Brain pericyte (primary cell): Measurements from ENCODE around the gene SMYD1.
A peak's percentile ranks its signal among the peaks of the same experiment; 100 is the strongest.
"Not testable (repeated sequence)": the region's sequence is repeated elsewhere in the genome, so short reads cannot be mapped to it uniquely, and the experiment has no call there.

ENCODE experiments used
- DNase-seq: peaks from one replicate; pipeline ENCODE4 v3.0.0-alpha.2; 2012; ENCODE audit warnings: low read depth, low spot score

SMYD1 gene

DNA sequence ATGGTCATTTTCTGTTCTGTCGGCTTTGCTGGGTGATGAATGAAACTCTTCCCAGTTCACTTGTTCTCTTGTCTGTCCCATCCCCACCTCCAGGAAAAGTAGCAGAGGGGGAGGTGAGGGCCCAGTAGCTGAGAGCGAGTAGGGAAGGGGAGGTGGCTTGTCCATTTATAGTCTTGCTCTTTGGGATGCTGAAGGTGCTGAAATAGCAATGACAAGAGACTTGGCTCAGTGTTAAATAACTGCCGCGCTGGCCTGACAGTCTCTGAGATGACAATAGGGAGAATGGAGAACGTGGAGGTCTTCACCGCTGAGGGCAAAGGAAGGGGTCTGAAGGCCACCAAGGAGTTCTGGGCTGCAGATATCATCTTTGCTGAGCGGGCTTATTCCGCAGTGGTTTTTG, at the start of gene SMYD1:
Gene SMYD1 (plus strand): TSS at position 228 of the 400 bp plus-strand sequence. CDS start 40 bp downstream, at position 268.
- DNase-seq, result no peak

DNA sequence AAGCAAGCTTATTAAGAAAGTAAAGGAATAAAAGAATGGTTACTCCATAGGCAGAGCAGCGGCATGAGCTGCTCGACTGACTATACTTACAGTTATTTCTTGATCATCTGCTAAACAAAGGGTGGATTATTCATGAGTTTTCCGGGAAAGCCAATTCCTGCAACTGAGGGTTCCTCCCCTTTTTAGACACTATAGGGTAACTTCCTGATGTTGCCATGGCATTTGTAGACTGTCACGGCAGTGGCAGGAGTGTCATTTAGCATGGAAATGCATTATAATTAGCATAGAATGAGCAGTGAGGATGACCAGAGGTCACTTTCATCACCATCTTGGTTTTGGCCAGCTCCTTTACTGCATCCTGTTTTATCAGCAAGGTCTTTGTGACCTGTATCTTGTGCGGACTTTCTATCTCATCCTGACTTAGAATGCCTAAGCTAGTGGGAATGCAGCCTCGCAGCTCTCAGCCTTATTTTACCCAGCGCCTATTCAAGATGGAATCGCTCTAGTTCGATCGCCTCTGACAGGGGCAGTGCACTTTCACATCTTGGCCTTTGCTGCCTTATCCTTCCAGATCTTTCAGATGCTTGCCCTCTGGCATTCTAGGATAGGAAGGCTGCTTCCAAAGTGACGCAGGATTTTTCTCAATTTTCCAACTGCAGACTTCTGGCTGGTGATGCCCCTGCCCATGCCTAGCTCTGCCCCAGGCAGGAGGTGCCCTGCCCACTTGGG, 49.4 kb upstream of the SMYD1 start:
- DNase-seq, result not testable (repeated sequence)

DNA sequence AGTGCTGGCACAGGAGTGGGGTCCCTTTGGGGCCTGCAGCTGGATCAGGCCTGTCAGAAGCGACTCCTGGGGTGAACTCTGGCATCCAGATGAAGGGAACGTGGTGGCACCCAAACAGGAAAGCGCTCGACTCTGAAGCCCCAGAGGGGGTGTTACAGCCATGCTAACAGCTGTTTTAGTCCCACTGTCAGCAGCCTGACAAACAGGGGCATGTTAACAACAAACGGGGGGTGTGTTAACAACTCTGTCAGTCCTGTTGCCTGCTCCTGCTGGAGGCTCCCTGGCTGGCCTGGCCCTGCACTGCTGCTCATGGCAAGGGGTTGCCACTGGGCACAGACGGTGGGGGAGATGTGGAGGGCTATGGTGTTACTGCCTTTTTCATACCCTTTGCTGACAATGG, 48.7 kb upstream of the SMYD1 start:
- DNase-seq, result no peak

DNA sequence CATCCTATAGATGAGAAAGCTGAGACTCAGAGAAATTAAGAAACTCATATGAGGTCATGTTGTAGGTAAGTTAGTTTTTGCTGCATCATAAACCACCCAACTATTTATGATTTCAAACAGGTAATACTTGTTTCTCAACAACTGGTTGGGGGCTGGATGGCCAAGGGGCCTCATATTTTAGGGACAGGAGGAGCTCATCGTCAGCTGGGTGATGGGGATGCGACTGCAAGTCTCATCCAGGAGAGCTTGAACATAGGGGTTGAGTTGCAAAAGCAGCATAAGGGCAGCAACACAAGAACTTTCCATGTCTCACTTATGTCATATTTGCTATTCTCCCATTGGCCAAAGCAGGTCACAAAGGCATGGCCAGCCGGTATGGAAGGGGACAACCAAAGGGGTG, 47.6 kb upstream of the SMYD1 start:
- no peak for DNase-seq

DNA sequence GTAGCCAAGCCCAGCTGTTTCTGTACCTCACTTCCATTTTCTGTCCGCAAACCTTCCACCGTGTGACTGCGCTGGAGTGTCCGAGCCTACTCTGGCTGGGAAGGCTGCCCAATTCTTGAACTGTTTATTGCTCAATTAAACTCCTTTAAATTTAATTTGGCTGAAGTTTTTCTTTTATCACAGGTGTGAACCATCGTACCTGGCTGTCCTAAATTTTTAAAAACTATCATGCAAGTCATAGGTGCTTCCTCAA, 45.0 kb upstream of the SMYD1 start:
- DNase-seq, result no peak

DNA sequence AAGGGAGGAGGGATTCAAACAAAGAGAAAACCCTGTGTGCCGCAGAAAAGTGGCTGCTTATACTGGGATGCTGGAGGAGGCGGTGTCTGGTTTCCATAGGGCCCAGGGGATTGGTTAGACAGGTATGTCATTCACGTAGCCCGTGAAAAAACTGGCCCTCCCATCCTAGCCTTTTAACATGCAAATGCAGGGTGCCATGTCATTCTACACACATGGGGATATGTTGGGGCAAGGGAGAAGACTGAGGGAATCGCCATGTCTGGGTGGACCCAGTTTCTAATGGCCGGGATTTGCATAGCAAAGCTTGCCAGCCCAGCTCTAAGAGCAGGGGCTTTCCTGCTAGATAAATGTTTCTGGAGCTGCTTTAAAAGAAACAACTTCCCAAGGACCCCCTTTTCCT, 43.1 kb upstream of the SMYD1 start:
- no peak for DNase-seq

DNA sequence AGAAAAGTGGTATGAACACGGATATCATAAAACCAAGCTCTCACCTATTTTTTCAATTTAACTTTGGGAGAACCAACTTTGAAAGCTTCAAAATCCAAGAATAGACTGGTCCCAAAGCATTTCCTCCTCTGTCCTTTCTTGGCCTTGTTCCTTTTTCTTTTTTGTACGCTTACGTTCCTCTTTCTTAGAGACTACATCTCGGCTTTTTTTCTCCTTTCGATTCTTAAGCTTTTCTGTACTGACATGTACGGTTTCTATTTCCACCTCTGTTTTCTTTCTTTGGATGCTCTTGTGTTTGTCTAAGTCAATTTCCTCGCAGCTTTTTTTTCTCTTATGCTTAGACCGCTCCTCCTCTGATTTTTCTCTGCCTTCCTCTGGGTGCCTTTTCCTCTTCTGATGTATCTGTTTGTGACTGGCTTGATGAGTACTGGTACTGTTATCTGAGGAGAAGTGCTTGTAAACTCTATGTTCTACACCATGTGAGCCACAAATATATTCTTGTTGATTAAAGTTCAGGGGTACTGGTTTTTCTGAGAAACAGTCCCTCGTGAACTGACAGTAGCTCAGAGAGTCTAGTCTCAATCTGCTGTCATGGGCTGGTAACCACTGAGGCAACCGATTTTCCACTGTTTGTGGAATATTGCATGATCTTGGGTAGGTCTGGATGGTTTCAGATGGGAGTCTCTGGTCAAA, 39.8 kb upstream of the SMYD1 start:
- DNase-seq, result no peak

DNA sequence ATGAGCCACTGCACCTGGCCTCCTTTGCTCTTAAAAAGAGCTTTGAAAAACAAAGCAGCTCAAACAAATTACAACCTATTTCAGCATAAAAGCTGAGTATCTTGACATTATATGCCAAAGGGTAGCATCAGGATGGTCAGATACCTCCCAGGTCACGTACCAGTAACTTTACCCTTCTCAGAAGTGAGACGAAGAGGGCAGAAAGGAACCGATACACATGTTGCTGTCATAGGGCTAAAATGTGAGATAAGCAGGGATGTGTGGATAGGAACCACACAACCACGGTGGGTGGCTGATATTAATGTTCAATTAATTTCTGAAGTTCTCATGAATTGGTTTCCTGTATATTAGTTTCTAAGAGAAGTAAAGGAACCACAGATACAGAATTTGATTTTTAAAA, 38.7 kb upstream of the SMYD1 start:
- DNase-seq, result no peak

DNA sequence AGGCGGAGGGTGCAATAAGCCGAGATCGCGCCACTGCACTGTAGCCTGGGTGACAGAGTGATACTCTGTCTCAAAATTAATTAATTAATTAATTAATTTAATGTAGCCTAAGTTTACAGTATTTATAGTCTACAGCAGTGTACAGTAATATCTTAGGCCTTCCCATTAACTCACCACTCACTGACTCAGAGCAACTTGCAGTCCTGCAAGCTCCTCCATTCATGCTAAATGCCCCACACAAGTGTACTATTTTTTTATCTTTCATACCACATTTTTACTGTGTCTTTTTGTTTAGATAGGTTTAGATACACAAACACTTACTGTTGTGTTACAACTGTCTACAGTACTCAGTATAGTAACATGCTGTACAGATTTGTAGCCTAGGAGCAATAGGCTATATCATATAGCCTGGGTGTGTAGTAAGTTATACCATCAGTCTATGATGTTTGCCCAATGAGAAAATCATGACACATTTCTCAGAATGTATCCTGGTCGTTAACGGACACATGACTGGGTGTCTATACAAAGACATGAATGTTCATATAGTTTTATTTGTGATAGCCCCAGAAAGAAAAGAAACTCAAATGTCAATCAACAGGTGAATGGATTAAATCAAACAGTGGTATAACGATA, 35.4 kb upstream of the SMYD1 start:
- no peak for DNase-seq

DNA sequence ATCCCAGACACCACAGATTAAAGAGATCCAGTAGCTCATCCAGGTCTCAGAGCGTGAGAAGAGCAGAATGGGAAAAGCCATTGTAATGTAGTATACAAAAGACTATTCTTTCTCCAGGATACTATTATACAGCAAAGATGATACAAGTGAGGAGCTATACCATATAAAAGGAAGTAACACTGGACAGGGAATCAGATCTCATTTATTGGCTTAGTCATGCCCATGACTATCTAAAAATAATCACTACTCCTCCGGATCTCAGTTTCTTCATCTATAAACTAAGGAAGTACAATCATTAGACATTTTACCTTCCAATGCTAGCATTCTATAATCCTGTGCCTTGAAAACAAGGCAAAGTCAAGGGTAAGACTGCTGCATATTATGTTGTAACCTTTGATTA, 31.4 kb upstream of the SMYD1 start:
- no peak for DNase-seq

DNA sequence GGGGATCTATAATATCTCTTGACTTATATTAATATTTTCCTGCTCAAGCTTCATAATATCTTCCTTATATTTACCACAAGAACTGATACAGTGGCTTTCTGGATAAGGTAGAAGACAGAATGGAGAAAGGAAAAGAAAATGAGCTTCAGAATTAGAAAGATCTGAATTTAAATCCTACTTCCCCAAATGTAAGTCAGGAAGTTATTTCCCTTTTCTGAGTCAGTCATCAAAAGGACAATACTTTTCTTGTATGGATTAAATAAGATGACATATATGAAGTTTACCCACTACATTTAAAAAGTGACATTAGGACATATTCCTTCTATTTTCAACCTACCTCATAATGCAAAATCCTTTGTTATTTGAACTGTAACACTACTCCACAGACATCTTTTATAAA, 31.0 kb upstream of the SMYD1 start:
- no peak for DNase-seq

DNA sequence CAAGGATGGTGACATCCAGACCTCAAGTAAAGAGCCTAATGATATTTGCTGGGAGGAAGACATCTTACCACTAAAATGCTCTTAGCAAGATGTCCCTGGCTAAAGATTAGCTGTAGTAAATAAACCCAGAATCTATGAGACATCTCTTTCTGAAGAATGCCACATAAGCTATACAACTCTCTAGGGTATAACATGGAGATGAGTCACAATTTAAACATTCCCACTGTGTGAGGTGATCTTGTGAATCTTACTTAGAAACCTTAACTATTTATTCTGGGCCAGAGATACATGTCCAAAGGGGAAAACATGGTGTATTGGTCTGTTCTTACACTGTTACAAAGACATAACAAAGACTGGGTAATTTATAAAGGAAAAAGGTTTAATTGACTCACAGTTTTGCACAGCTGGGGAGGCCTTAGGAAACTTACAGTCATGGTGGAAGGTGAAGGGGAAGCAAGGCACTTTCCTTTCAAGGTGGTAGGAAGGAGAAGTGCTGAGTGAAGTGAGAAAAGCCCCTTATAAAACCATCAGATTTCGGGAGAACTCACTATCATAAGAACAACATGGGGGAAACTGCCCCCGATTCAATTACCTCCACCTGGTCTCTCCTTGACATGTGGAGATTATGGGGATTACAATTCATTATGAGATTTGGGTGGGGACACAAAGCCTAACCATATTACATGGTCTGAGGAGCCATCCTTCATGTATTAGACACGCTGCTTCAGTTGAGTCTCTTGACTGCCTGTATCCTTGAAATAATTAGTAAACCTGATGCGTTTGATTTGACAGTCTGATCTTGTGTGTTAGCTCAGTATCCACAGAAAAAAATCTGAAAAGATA, 29.1 kb upstream of the SMYD1 start:
- DNase-seq, result peak; percentile 68

DNA sequence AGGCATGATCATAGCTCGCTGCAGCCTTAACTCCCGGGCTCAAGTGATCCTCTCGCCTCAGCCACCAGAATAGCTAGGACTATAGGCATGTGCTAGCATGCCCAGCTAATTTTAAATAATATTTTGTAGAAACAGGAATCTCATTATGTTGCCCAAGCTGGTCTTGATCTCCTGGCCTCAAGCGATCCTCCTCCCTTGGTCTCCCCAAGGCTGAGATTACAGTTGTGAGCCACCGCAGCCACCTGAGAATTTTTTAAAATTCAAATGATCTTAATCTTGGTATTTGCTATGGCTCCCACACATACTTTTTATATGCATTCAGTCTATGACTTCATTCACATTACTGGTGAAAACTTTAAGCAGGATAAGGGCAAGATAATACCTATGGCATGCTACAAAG, 25.1 kb upstream of the SMYD1 start:
- no peak for DNase-seq

DNA sequence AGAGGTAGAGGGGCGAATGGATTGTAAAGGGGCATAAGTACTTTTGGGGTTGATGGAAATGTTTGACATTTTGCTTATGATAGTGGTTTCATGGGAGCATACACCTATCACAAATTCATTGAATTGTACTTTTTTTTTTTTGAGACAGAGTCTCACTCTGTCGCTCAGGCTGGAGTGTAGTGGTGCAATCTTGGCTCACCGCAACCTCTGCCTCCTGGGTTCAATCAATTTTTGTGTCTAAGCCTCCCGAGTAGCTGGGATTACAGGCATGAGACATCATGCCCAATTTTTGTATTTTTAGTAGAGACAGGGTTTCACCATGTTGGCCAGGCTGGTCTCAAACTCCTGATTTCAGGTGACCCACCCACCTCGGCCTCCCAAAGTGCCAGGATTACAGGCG, 22.1 kb upstream of the SMYD1 start:
- DNase-seq, result not testable (repeated sequence)

DNA sequence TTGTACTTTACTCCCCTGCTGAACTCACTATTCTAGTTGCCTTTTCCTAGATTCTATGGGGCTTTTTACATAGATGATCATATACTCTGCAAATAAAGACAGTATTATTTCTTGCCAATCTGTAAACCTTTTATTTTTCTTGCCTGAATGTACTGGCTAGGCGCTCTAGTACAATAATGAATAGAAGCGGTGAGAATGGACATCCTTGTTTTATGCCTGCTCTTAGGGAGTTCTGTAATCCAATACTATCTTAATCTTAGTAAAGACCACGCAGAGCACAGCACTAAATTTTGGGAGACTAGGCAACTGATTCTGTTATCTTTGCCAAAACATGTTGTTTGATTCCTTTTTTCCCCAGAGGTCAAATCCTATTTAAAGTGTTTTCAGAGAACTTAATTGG, 19.1 kb upstream of the SMYD1 start:
- DNase-seq, result no peak

DNA sequence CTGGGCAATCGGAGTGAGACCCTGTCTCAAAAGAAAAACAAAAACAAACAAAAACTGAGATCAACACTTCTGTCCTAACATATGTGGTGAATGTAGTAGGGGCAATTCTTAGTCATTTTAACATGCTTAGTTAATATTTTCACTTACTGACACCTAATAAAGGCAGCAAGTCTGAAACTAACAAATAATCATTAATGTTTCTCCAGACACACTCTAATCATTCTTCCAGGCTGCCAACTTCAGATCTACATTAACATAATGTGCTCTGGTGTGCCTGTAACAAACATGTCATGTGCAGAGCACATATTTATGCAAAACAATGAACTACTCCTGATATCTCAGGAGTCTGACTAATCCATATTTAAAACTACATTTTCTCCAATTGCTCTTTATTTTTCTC, 18.0 kb upstream of the SMYD1 start:
- DNase-seq, result no peak

DNA sequence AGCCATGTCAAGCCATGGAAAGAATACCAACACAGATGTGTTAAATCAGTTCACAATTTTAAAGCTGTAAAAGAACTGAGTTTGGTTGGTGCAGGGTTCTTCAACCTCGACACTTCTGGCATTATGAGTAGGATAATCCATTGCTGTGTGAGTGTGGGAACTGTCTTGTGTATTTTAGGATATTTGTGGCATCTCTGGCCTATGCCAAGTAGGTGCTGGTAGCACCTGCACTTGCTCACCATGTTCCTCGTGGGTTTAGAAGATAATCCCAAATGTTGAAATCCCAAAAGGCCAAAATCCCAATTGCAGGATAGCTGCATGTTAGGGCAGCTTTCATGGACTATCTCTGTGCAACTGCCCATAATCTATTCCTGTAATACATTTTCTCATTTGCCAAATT, 15.8 kb upstream of the SMYD1 start:
- DNase-seq, result no peak

DNA sequence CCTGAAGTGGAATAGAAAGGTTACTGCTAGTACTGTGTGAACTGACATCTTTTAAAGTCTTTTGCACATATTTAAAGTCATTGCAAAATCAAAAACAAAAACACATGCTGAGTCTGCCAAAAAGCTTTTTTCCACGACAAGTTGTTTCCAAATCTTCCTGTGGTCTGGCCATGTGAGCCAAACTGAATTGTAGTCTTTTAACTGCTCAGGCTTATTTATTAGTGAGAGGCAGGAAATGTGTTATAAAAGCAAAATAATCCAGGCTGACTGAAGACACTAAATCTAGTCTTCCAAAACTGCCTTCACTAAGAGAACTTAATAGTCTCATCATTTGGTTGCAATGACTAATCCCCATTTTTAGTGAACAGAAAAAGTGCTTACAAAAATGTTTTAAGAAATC, 14.3 kb upstream of the SMYD1 start:
- DNase-seq, result no peak

DNA sequence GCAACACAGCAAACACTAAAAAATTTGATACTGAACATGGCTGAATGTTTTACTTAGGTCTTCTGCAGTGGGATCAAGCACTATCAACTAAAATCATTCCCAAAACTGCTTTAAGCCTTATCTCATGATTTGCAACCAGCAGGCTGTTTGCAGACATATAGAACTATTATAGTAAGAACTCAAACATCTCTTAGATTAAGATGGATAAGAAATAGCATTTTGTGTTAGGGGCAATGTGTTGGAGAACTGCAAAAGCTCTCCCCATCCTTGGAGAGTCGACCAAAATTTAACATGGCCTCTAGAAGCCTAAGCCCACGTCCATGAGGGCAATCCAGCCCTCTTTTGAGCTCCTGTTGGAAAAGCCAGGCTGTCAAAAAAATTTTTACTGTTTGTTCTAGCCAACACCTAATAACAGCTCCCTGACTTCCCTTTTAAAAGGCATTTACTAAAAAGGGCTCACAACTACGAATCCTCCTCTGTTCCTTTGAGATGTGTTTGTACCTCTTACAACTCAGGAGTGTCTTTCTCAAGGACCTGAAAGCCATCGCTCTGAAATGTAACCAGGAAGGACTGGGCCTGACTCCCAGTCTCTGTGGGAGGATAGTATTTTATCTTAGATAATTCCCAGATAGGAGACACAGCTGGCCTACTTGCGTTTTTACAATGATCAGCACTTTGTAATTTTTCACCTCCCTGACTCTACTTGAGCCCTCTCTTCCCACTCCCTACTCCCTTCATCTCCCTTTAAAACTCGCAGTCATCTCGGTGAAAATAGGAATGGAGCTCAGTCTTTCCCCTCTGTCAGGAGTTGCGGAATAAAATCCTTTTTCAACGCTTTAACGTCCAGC, 13.5 kb upstream of the SMYD1 start:
- no peak for DNase-seq

DNA sequence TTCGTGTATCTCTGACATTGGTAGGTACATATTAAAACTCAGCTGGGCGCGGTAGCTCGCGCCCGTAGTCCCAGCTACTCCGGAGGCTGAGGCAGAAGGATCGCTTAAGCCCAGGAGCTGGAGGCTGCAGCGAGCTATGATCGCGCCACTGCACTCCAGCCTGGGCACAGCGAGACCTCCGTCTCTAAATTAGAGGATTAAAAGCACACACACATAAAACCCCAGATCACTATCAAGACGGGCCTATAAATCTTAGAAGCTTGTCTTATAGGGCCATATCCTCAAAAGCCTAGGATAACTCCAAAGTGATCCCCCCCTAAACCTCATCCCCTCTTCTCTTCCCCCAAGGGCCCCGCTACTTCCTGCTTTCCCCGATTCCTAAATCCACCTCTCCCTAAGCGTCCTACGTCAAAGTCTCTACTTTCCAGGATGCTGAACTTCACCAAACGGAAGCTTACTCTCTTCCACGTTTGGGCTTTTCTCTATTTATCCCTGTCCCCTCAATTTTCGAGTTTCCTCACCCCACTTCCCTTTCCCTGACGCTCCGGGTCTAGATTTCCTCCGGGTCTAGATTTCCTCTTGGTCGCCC, 12.7 kb upstream of the SMYD1 start:
- DNase-seq, result no peak
